ENCODE measurements around the gene STIL. TPM values are rescaled to one million over a fixed set of nuclear protein-coding genes. Genes with fewer than 3 reads are reported as not detected.
A peak's percentile ranks its signal among the peaks of the same experiment; 100 is the strongest.

STIL gene
- total and polyA plus RNA-seq, 2 of the 13 experiments (the other 11 are each of a cell fraction or from before 2014, with no cell fraction given), result 13.7 to 18.6 TPM

GRCh38 chr1:47201179-47201578 is 112.8 kb downstream of the STIL start:
- ChIA-PET POLR2A (interaction anchor here (1.9 kb wide), 1 partner anchor 9 kb away, joined by 9 read pairs; no protein-coding TSS in a partner anchor), CTCF (ENCODE audit: low intra/inter-chr PET ratio, low total read pairs) (no interaction called here)
- Histone ChIP-seq H3K4me3 (replicated peaks in 1 of 3; ENCODE audit: insufficient read depth in 1 of 3, low read depth in 2 of 3, low read length in 3 of 3) (no peak overlapping the region), H3K4me1 (ENCODE audit: insufficient read depth, low read length) (no peaks in the 10 kb centered on the region), H2AFZ (ENCODE audit: low read length) (no peak overlapping the region), H3K4me2 (ENCODE audit: low read depth, low read length) (no peak overlapping the region), H4K20me1 (ENCODE audit: insufficient read depth, low read length) (no peaks in the 10 kb centered on the region), H3K79me2 (ENCODE audit: insufficient read depth, low read length) (no peaks in the 10 kb centered on the region), H3K9ac (ENCODE audit: insufficient read depth, low read depth, low read length) (no peak overlapping the region), H3K9me3 (ENCODE audit: low read length) (no peaks in the 10 kb centered on the region), H3K36me3 (replicated peaks in 1 of 2; ENCODE audit: control insufficient read depth in 1 of 2, insufficient read depth in 2 of 2, low read length in 2 of 2) (no peaks in the 10 kb centered on the region), H3K27ac (ENCODE audit: extremely low read length, insufficient read depth, low read length) (no peak overlapping the region), H3K27me3 (ENCODE audit: control insufficient read depth in 1 of 2, insufficient read depth in 2 of 2, low read length in 2 of 2) (peaks cover 4 to 21% of the 10 kb centered on the region in 2 experiments; a peak in 3 of 5 replicates)
- intact Hi-C loops (cut with micrococcal nuclease; ENCODE audit: unreplicated experiment), result no loop called here
- TF ChIP-seq ZNF629 (CRISPR knock-in tag; conservative IDR thresholded peaks at IDR 0.05) (peak; percentile 46; the same call in 1 of the 2 replicates), ZNF383 (CRISPR knock-in tag; IDR thresholded peaks at IDR 0.05; ENCODE audit: borderline replicate concordance) (no peak), ZKSCAN5 (CRISPR knock-in tag; IDR thresholded peaks at IDR 0.05) (no peak), BHLHE40 (IDR thresholded peaks at IDR 0.05; ENCODE audit: low read length) (0 out of 2 replicates have a peak, but pooled peaks have one; percentile 12), ZNF615 (CRISPR knock-in tag; IDR thresholded peaks at IDR 0.05; ENCODE audit: borderline replicate concordance) (no peak), NKX3-1 (CRISPR knock-in tag; IDR thresholded peaks at IDR 0.05) (no peak), CREB1 (IDR thresholded peaks at IDR 0.05) (no peak), CREB1 (CRISPR knock-in tag; IDR thresholded peaks at IDR 0.05) (no peak), BCL3 (CRISPR knock-in tag; IDR thresholded peaks at IDR 0.05) (no peak)
- no TSS peak for BruUV-seq (replicated peaks)
- no peak for FAIRE-seq
- no peak; the same call in 2 of the 3 replicates for ATAC-seq
- in situ Hi-C loops (cut with HindIII; ENCODE audit: extremely low pct_ligation_motif_present, low pct_unique_long_range_greater_than_20kb), result no loop called here
- WGBS (ENCODE audit: low lambda C conversion rate), result 3% methylated on average over 4 of the region's 4 CpGs
- no peak for DNase-seq (ENCODE audit: low spot score)

Other genes starting within 250 kb of the STIL start
- gene CYP4Z1, start 246.9 kb downstream of the STIL start, total RNA-seq (2016; rRNA removed; fragmentation: Illumina TruSeq; extraction: Trizol), result not detected in 2 replicates
- gene CYP4Z1, start 246.9 kb downstream of the STIL start, polyA plus RNA-seq (2011; rRNA removed), result not detected in 2 replicates
- gene CYP4A22, start 176.7 kb downstream of the STIL start, total RNA-seq (2016; rRNA removed; fragmentation: Illumina TruSeq; extraction: Trizol), result not detected in 2 replicates
- gene CYP4A22, start 176.7 kb downstream of the STIL start, polyA plus RNA-seq (2011; rRNA removed), result not detected in 2 replicates
- gene PDZK1IP1, start 124.1 kb downstream of the STIL start, total RNA-seq (2016; rRNA removed; fragmentation: Illumina TruSeq; extraction: Trizol), result 0.24 TPM in 1 of 2 replicates, not detected in the other
- 1.6 TPM in 2 replicates for gene PDZK1IP1, start 124.1 kb downstream of the STIL start, polyA plus RNA-seq (2011; rRNA removed)
- gene TAL1, start 81.9 kb downstream of the STIL start, total RNA-seq (2016; rRNA removed; fragmentation: Illumina TruSeq; extraction: Trizol), result not detected in 2 replicates
- gene TAL1, start 81.9 kb downstream of the STIL start, polyA plus RNA-seq (2011; rRNA removed), result 0.05 and 0.07 TPM in 2 replicates
- gene CMPK1, start 19.6 kb upstream of the STIL start, total RNA-seq (2016; rRNA removed; fragmentation: Illumina TruSeq; extraction: Trizol), result 92.0 and 134 TPM in 2 replicates
- 26.7 and 38.3 TPM in 2 replicates for gene CMPK1, start 19.6 kb upstream of the STIL start, polyA plus RNA-seq (2011; rRNA removed)
- gene FOXE3, start 102.1 kb upstream of the STIL start, total RNA-seq (2016; rRNA removed; fragmentation: Illumina TruSeq; extraction: Trizol), result not detected in 2 replicates
- gene FOXE3, start 102.1 kb upstream of the STIL start, polyA plus RNA-seq (2011; rRNA removed), result not detected in 2 replicates
- 0.07 and 0.09 TPM in 2 replicates for gene FOXD2, start 123.9 kb upstream of the STIL start, total RNA-seq (2016; rRNA removed; fragmentation: Illumina TruSeq; extraction: Trizol)
- gene FOXD2, start 123.9 kb upstream of the STIL start, polyA plus RNA-seq (2011; rRNA removed), result 0.01 and 0.03 TPM in 2 replicates

All from HepG2 (cell line).